Endothelial cell of umbilical vein (primary cell): ENCODE results near the gene CFD.

Source experiments
- CTCF ChIP-seq, 2 donors: IDR thresholded peaks; 1 replicate in 1 of 2; 2 replicates in 1 of 2; pipeline ENCODE4 v1.5.1; 2011; ENCODE audit warnings: low read length in 2 of 2, mild to moderate bottlenecking in 2 of 2, moderate library complexity in 2 of 2, control low read depth in 1 of 2, inconsistent platforms in 1 of 2, low read depth in 1 of 2; ENCODE audit not compliant: insufficient read depth in 1 of 2; ENCODE audit errors: extremely low read depth in 1 of 2
- EZH2 ChIP-seq: IDR thresholded peaks from 2 replicates; pipeline ENCODE4 v1.6.1; 2012; ENCODE audit warnings: borderline replicate concordance, low read depth, mild to moderate bottlenecking, moderate library complexity, low read length, inconsistent platforms; ENCODE audit not compliant: severe bottlenecking
- GATA2 ChIP-seq: IDR thresholded peaks from 2 replicates; pipeline ENCODE4 v1.7.0; 2011; ENCODE audit warnings: low read depth, mild to moderate bottlenecking, moderate library complexity, mixed read lengths, low read length; ENCODE audit not compliant: insufficient read length, insufficient read depth
- MYC ChIP-seq: IDR thresholded peaks from one replicate; pipeline ENCODE4 v1.6.1; 2011; ENCODE audit warnings: mild to moderate bottlenecking, low read depth, low read length
- POLR2A ChIP-seq: IDR thresholded peaks from 2 replicates; pipeline ENCODE4 v1.6.1; 2012; ENCODE audit warnings: low read depth, mild to moderate bottlenecking, control low read depth, low read length
- POLR2AphosphoS5 ChIP-seq: IDR thresholded peaks from 2 replicates; pipeline ENCODE4 v1.6.1; 2012; ENCODE audit warnings: low read depth, mild to moderate bottlenecking, control low read depth, low read length, moderate library complexity; ENCODE audit not compliant: insufficient read depth

- TF ChIP-seq CTCF (IDR thresholded peaks at IDR 0.05; ENCODE audit: extremely low read depth in 1 of 2, insufficient read depth in 1 of 2, low read depth in 1 of 2, low read length in 2 of 2) = no peak
- TF ChIP-seq POLR2AphosphoS5 = no peak
- TF ChIP-seq EZH2 = no peak
- no peak for TF ChIP-seq POLR2A
- no peak for TF ChIP-seq MYC
- TF ChIP-seq GATA2 = no peak
Observed at GRCh38 chr19:900043-900301, 40.5 kb downstream of the CFD start.
